HFFc6 (cell line): ENCODE measurements around the gene DPEP1. TPM values are rescaled to one million over a fixed set of nuclear protein-coding genes. Genes with fewer than 3 reads are reported as not detected.

ENCODE experiments used
- DNase-seq: peaks from one replicate; pipeline ENCODE4 v3.0.0-alpha.2; 2018
- H3K27ac Mint-ChIP-seq: 2 replicates; pipeline ENCODE4 v1.8.0; 2020; ENCODE audit warnings: mild to moderate bottlenecking, mixed read lengths
- H3K27me3 Mint-ChIP-seq: 2 replicates; pipeline ENCODE4 v1.8.0; 2021; ENCODE audit warnings: mild to moderate bottlenecking, moderate library complexity, mixed read lengths; ENCODE audit not compliant: insufficient read depth
- H3K36me3 Mint-ChIP-seq: 2 replicates; pipeline ENCODE4 v1.8.0; 2021; ENCODE audit warnings: low read depth, mixed read lengths
- H3K4me1 Mint-ChIP-seq: 2 replicates; pipeline ENCODE4 v1.8.0; 2020; ENCODE audit warnings: low read depth, mixed read lengths
- H3K4me3 Mint-ChIP-seq: 2 replicates; pipeline ENCODE4 v1.8.0; 2020; ENCODE audit warnings: mild to moderate bottlenecking, moderate library complexity, mixed read lengths
- H3K9me3 Mint-ChIP-seq: 2 replicates; pipeline ENCODE4 v1.8.0; 2020; ENCODE audit warnings: mild to moderate bottlenecking, mixed read lengths
- CTCF ChIP-seq: fragments of 200-600 bp; sonication (generic); IDR thresholded peaks from 2 replicates; pipeline ENCODE4 v1.5.0; 2021; ENCODE audit warnings: antibody characterized with exemption, mild to moderate bottlenecking
- total RNA-seq, 6 experiments: library from RNA; stranded (reverse); fragmentation: NEBNext Ultra II Directional; extraction: Animal tissue kit (Norgen Biotek cat#: 25700); gene quantifications; 2 replicates in 1 of 6; 3 replicates in 5 of 6; pipeline ENCODE4 v1.2.3, GENCODE V29; 2021

The DPEP1 gene
- total RNA-seq, 6 experiments from 2014 or later = not detected

GRCh38 chr16:89599902-89600301 lies 13.5 kb upstream of the DPEP1 start:
- peaks cover 20% of the 10 kb centered on the region for H3K4me1 Mint-ChIP-seq
- no peaks in the 10 kb centered on the region for H3K9me3 Mint-ChIP-seq
- no peaks in the 10 kb centered on the region; the same call in 1 of the 2 replicates for H3K36me3 Mint-ChIP-seq

GRCh38 chr16:89600427-89600826 lies 13.0 kb upstream of the DPEP1 start:
- Mint-ChIP-seq H3K27me3 (no peaks in the 10 kb centered on the region), H3K9me3 (no peaks in the 10 kb centered on the region), H3K4me3 (no peak overlapping the region), H3K4me1 (peaks cover 20% of the 10 kb centered on the region), H3K36me3 (no peaks in the 10 kb centered on the region; the same call in 1 of the 2 replicates), H3K27ac (no peak overlapping the region)
- no peak for TF ChIP-seq CTCF
- DNase-seq = no peak

More at GRCh38 chr16:89599902-89600301, 13.5 kb upstream of the DPEP1 start:
- H3K4me3 Mint-ChIP-seq = no peak overlapping the region
- no peaks in the 10 kb centered on the region for H3K27me3 Mint-ChIP-seq
- no peak for TF ChIP-seq CTCF
- no peak overlapping the region for H3K27ac Mint-ChIP-seq
- no peak for DNase-seq

DNA sequence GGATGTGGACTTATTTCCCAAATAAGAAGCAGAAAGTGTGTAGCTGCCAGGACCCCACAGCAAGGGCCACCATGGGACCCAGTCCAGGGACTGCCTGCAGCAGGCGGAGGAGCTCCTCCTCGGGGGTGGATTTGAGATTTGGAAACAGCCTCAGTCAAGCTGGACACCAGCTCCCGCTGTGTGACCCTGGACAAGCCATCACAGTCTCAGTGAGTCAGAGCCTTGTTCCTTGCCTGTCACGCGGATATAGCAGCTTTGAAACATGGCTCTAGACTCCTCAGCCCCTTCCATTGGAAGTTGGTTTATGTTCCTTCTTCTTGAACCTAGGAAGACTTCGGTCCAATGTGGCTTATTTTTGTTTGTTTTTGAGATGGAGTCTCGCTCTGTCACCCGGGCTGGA lies 12.5 kb upstream of the DPEP1 start:
- Mint-ChIP-seq H3K4me1 (peaks cover 20% of the 10 kb centered on the region), H3K9me3 (no peaks in the 10 kb centered on the region), H3K27me3 (no peaks in the 10 kb centered on the region), H3K36me3 (no peaks in the 10 kb centered on the region), H3K4me3 (no peak overlapping the region), H3K27ac (no peak overlapping the region)
- no peak for DNase-seq
- no peak for TF ChIP-seq CTCF

DNA sequence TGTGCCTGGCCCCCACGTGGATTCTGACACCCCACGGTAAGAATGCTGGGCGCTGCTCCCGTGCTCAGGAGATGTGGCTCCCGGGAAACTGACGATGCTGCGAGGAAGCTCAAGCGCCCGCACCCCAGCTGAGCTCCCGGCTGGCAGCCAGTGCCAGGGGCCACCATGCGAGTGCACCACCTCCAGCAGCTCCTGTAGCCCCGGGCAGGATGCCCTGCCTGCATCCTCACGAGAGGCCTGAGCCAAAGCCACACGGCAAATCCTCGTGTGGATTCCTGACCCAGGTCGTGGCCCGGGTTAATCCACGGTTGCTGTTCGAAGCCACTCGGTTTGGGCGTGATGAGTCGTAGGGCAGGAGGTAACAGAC lies 11.6 kb upstream of the DPEP1 start:
- no peak for DNase-seq
- Mint-ChIP-seq H3K4me3 (peak overlapping the region; percentile 76), H3K4me1 (peaks cover 20% of the 10 kb centered on the region), H3K27me3 (no peaks in the 10 kb centered on the region), H3K9me3 (no peaks in the 10 kb centered on the region), H3K36me3 (no peaks in the 10 kb centered on the region), H3K27ac (peak overlapping the region; percentile 82)
- no peak for TF ChIP-seq CTCF

DNA sequence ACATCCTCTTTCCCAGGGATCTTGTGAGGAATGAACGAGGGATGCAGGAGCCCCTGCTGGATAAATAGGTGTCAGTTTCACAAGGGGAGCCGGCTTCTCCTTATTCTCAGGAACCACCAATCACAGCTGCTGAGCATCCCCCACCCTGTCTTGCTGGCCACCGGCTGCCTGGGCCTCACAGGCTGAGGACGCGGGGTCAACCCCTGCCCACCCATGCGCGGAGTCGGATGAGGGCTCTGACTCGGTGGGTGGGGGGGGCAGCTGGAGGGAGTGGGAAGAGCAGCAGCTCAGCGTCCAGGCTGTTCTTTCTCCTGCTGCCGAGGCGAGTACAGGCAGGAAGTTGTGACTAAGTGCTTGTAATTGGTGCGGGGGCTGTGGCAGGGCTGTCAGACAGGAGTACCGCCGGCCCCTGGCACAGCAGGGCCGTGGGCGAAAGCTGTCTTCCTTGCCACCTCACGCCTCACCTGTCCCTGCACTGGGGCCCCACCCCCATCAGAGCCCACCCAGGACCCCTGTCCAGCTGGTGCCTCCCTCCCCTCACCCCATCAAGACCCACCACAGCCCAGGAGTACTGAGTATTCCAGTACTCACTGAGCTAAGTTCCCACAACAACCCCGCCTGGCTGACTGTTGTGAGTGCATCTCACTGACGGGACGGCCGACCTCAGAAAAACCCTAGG lies 11.0 kb upstream of the DPEP1 start:
- Mint-ChIP-seq H3K4me1 (peaks cover 20% of the 10 kb centered on the region), H3K4me3 (peak overlapping the region; percentile 76), H3K27ac (peak overlapping the region; percentile 82), H3K27me3 (peaks cover under 1% of the 10 kb centered on the region; the same call in 1 of the 2 replicates), H3K36me3 (no peaks in the 10 kb centered on the region), H3K9me3 (no peaks in the 10 kb centered on the region)
- DNase-seq = peak; percentile 79
- no peak for TF ChIP-seq CTCF
